Endodermal cell (in vitro differentiated cells): ENCODE measurements around the gene HLF. TPM values are rescaled to one million over a fixed set of nuclear protein-coding genes. Genes with fewer than 3 reads are reported as not detected.

Source experiments
- DNase-seq: peaks from one replicate; pipeline ENCODE4 v3.0.0-alpha.2; 2017
- H3K27ac ChIP-seq: 2 replicates; pipeline ENCODE4 v1.5.1; 2013; ENCODE audit warnings: mild to moderate bottlenecking, low read depth, low read length, moderate library complexity
- H3K27me3 ChIP-seq: 2 replicates; pipeline ENCODE4 v1.6.1; 2013; ENCODE audit warnings: mild to moderate bottlenecking, low read length, moderate library complexity; ENCODE audit not compliant: insufficient read depth, control insufficient read depth, poor library complexity, severe bottlenecking
- H3K36me3 ChIP-seq: 2 replicates; pipeline ENCODE4 v1.7.0; 2013; ENCODE audit warnings: mild to moderate bottlenecking, low read length, moderate library complexity; ENCODE audit not compliant: control insufficient read depth, insufficient read depth
- H3K4me1 ChIP-seq: one replicate; pipeline ENCODE4 v1.7.0; 2013; ENCODE audit warnings: low read length; ENCODE audit not compliant: control insufficient read depth, insufficient read depth
- H3K4me3 ChIP-seq: 2 replicates; pipeline ENCODE4 v1.5.1; 2013; ENCODE audit warnings: mild to moderate bottlenecking, low read length, moderate library complexity
- H3K9ac ChIP-seq: 2 replicates; pipeline ENCODE4 v1.6.1; 2013; ENCODE audit warnings: mild to moderate bottlenecking, low read length, moderate library complexity; ENCODE audit not compliant: poor library complexity, severe bottlenecking; ENCODE audit errors: extremely low read depth
- H3K9me3 ChIP-seq: 2 replicates; pipeline ENCODE4 v1.6.1; 2013; ENCODE audit warnings: mild to moderate bottlenecking, low read length, moderate library complexity; ENCODE audit not compliant: control insufficient read depth
- H3K27ac Mint-ChIP-seq: 2 replicates; pipeline ENCODE4 v1.8.0; 2020; ENCODE audit warnings: mixed read lengths
- H3K27me3 Mint-ChIP-seq: 2 replicates; pipeline ENCODE4 v1.8.0; 2021; ENCODE audit warnings: mild to moderate bottlenecking, mixed read lengths; ENCODE audit not compliant: insufficient read depth
- H3K36me3 Mint-ChIP-seq: 2 replicates; pipeline ENCODE4 v1.8.0; 2020; ENCODE audit warnings: low read depth, mixed read lengths
- H3K4me1 Mint-ChIP-seq: 2 replicates; pipeline ENCODE4 v1.8.0; 2020; ENCODE audit warnings: mixed read lengths
- H3K4me3 Mint-ChIP-seq: 2 replicates; pipeline ENCODE4 v1.8.0; 2020; ENCODE audit warnings: mild to moderate bottlenecking, moderate library complexity, mixed read lengths
- H3K9me3 Mint-ChIP-seq: 2 replicates; pipeline ENCODE4 v1.8.0; 2020; ENCODE audit warnings: mild to moderate bottlenecking, mixed read lengths
- WGBS, 2 experiments: methylation state at CpG; one replicate each; pipeline versions ENCODE4 v1.1.5 to v1.1.7; 2013; ENCODE audit warnings: missing lambda C conversion rate in 2 of 2, mixed read lengths in 1 of 2; ENCODE audit not compliant: insufficient coverage in 1 of 2, insufficient read length in 1 of 2; 5-methylcytosine and 5-hydroxymethylcytosine counted together
- total RNA-seq, 2 donors: library from RNA; stranded (reverse); fragmentation: NEBNext Ultra II Directional in 1 of 2; extraction: Animal tissue kit (Norgen Biotek cat#: 25700) in 1 of 2; gene quantifications; 2 replicates in 1 of 2; 3 replicates in 1 of 2; pipeline ENCODE4 v1.2.1, GENCODE V29; 2021
- TF ChIP-seq, protein P1 (sequence below): fragments of 200-600 bp; sonication (generic); conservative IDR thresholded peaks from 2 replicates; pipeline ENCODE4 v1.5.0; 2021; ENCODE audit warnings: antibody characterized with exemption, mild to moderate bottlenecking

HLF gene
- total RNA-seq, 2 donors from 2014 or later = not detected

- H3K27me3 ChIP-seq = no peaks in the 10 kb centered on the region
- Mint-ChIP-seq H3K9me3 (peaks cover 2% of the 10 kb centered on the region), H3K4me3 (no peak overlapping the region), H3K4me1 (no peaks in the 10 kb centered on the region), H3K27ac (no peak overlapping the region), H3K36me3 (no peaks in the 10 kb centered on the region), H3K27me3 (no peaks in the 10 kb centered on the region)
- H3K9me3 ChIP-seq = no peaks in the 10 kb centered on the region
- no peaks in the 10 kb centered on the region for H3K36me3 ChIP-seq
- peak; percentile 93 for DNase-seq
- no peak overlapping the region for H3K27ac ChIP-seq
- 75 to 78% methylated on average over 4 to 10 of the region's 10 CpGs for WGBS, 2 experiments
- H3K9ac ChIP-seq = no peak overlapping the region
- H3K4me3 ChIP-seq = no peak overlapping the region
- TF ChIP-seq, protein P1, sequence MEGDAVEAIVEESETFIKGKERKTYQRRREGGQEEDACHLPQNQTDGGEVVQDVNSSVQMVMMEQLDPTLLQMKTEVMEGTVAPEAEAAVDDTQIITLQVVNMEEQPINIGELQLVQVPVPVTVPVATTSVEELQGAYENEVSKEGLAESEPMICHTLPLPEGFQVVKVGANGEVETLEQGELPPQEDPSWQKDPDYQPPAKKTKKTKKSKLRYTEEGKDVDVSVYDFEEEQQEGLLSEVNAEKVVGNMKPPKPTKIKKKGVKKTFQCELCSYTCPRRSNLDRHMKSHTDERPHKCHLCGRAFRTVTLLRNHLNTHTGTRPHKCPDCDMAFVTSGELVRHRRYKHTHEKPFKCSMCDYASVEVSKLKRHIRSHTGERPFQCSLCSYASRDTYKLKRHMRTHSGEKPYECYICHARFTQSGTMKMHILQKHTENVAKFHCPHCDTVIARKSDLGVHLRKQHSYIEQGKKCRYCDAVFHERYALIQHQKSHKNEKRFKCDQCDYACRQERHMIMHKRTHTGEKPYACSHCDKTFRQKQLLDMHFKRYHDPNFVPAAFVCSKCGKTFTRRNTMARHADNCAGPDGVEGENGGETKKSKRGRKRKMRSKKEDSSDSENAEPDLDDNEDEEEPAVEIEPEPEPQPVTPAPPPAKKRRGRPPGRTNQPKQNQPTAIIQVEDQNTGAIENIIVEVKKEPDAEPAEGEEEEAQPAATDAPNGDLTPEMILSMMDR = peak; percentile 85
- no peaks in the 10 kb centered on the region for H3K4me1 ChIP-seq
Measured at GRCh38 chr17:55295411-55296170, 30.8 kb downstream of the HLF start.

DNA sequence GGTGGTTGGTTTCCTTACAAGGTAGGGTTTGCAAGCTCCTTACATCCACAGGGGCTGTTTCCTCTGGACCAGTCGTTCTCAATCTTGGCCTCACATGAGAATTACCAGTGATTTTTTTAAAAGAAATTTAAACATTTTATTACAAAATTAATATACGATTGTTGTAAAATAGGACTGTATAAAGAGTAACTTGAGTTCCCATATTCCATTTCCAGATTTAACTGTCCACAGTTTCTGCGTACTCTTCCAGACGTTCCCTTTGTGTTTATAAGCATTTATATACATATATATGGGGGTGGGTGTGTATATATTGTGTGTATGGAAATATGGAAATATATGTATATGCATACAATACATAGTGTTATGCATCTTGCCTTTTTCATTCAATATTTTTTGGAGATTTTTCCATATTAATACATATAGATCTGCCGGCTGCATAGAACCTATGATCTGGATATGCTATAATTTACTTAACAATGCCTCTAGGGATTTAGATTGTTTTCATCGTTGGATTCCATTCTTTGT, 31.5 kb downstream of the HLF start:
- Mint-ChIP-seq H3K9me3 (peaks cover 2% of the 10 kb centered on the region), H3K4me3 (no peak overlapping the region), H3K4me1 (no peaks in the 10 kb centered on the region), H3K27me3 (no peaks in the 10 kb centered on the region), H3K27ac (no peak overlapping the region), H3K36me3 (no peaks in the 10 kb centered on the region)
- Histone ChIP-seq H3K4me3 (no peak overlapping the region), H3K4me1 (no peaks in the 10 kb centered on the region), H3K27me3 (no peaks in the 10 kb centered on the region), H3K36me3 (no peaks in the 10 kb centered on the region), H3K9ac (no peak overlapping the region), H3K27ac (no peak overlapping the region), H3K9me3 (no peaks in the 10 kb centered on the region)
- TF ChIP-seq, protein P1 = no peak
- 95 to 100% methylated on average over 1 to 2 of the region's 6 CpGs for WGBS, 2 experiments
- no peak for DNase-seq

DNA sequence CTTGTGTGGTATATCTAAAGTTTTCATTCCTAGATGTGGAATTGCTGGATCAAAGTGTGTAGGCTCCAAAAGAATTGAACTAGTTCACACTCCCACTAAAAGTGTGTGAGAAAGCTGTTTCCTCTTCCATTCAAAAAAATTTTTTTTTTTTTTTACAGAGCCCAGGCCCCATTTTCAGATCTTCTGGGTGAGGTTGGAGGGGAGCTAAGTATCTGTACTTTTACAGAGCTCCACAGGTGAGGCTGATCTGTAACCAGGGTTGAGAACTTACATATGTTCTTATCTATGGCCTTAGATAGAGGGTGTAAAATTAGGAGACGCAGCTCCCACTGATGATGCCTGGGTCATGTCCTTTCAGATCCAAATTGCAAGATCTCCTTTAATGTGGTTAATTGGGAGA, 31.9 kb downstream of the HLF start:
- H3K27me3 ChIP-seq = no peaks in the 10 kb centered on the region
- no peaks in the 10 kb centered on the region for H3K36me3 ChIP-seq
- no peak overlapping the region for H3K9ac ChIP-seq
- H3K36me3 Mint-ChIP-seq = no peaks in the 10 kb centered on the region
- H3K4me1 ChIP-seq = no peaks in the 10 kb centered on the region
- WGBS, 2 experiments = 86% methylated on average over 1 of the region's 1 CpG; no CpG with 5 or more reads in 1 of the 2 experiments
- no peaks in the 10 kb centered on the region for H3K9me3 ChIP-seq
- H3K4me3 Mint-ChIP-seq = no peak overlapping the region
- TF ChIP-seq, protein P1 = no peak
- no peak overlapping the region for H3K27ac Mint-ChIP-seq
- no peak overlapping the region for H3K4me3 ChIP-seq
- H3K27me3 Mint-ChIP-seq = no peaks in the 10 kb centered on the region
- H3K9me3 Mint-ChIP-seq = no peaks in the 10 kb centered on the region
- H3K27ac ChIP-seq = no peak overlapping the region
- DNase-seq = no peak
- no peaks in the 10 kb centered on the region for H3K4me1 Mint-ChIP-seq
